Endothelial cell of umbilical vein (primary cell): ENCODE results near the gene ETAA1.

Experiments
- CTCF ChIP-seq, 2 donors: IDR thresholded peaks; 1 replicate in 1 of 2; 2 replicates in 1 of 2; pipeline ENCODE4 v1.5.1; 2011; ENCODE audit warnings: low read length in 2 of 2, mild to moderate bottlenecking in 2 of 2, moderate library complexity in 2 of 2, control low read depth in 1 of 2, inconsistent platforms in 1 of 2, low read depth in 1 of 2; ENCODE audit not compliant: insufficient read depth in 1 of 2; ENCODE audit errors: extremely low read depth in 1 of 2
- POLR2AphosphoS5 ChIP-seq: IDR thresholded peaks from 2 replicates; pipeline ENCODE4 v1.6.1; 2012; ENCODE audit warnings: low read depth, mild to moderate bottlenecking, control low read depth, low read length, moderate library complexity; ENCODE audit not compliant: insufficient read depth

GRCh38 chr2:67445652-67446268, 48.6 kb downstream of the ETAA1 start:
- TF ChIP-seq POLR2AphosphoS5 (no peak), CTCF (IDR thresholded peaks at IDR 0.05; ENCODE audit: extremely low read depth in 1 of 2, insufficient read depth in 1 of 2, low read depth in 1 of 2, low read length in 2 of 2) (no peak)
